ENCODE results near the gene PDE4DIP. TPM values are rescaled to one million over a fixed set of nuclear protein-coding genes. Genes with fewer than 3 reads are reported as not detected.

PDE4DIP gene
- total RNA-seq, 2 experiments from 2014 or later, result 21.0 to 21.9 TPM

Other genes with a start within 250 kb of the PDE4DIP start
- 10 to 100 TPM; 10.2 to 14.8 TPM for gene NBPF14, start 248.4 kb upstream of the PDE4DIP start, total RNA-seq
- under 1 TPM; 0.41 to 0.46 TPM for gene NUDT4B, start 95.7 kb upstream of the PDE4DIP start, total RNA-seq

Measured in activated CD4-positive, alpha-beta T cell treated with anti-CD3 and anti-CD28 coated beads for 36 hours (primary cell).